Gastroesophageal sphincter (tissue), 3 donors: ENCODE results near the gene IREB2.

ENCODE experiments used
- EP300 ChIP-seq: sonication (generic); formaldehyde crosslinking; IDR thresholded peaks from one replicate; pipeline ENCODE4 v1.6.1; 2017; ENCODE audit warnings: antibody characterized with exemption, mild to moderate bottlenecking
- POLR2A ChIP-seq, 2 donors: fragments of 450-650 bp; IDR thresholded peaks; one replicate each; pipeline ENCODE4 v1.6.1; 2017; ENCODE audit warnings: antibody characterized with exemption in 2 of 2, mild to moderate bottlenecking in 2 of 2, moderate library complexity in 1 of 2
- POLR2AphosphoS5 ChIP-seq: sonication (generic); formaldehyde crosslinking; IDR thresholded peaks from one replicate; pipeline ENCODE4 v1.6.1; 2017; ENCODE audit warnings: antibody characterized with exemption
- TF ChIP-seq, protein P1 (sequence below), 4 experiments: fragments of 200-600 bp in 2 of 4; fragments of 450-650 bp in 2 of 4; sonication (generic) in 1 of 4; IDR thresholded peaks; one replicate each; pipeline ENCODE4 v1.5.1; 2017 to 2019; ENCODE audit warnings: antibody characterized with exemption in 4 of 4, mild to moderate bottlenecking in 2 of 4, moderate library complexity in 2 of 4

DNA sequence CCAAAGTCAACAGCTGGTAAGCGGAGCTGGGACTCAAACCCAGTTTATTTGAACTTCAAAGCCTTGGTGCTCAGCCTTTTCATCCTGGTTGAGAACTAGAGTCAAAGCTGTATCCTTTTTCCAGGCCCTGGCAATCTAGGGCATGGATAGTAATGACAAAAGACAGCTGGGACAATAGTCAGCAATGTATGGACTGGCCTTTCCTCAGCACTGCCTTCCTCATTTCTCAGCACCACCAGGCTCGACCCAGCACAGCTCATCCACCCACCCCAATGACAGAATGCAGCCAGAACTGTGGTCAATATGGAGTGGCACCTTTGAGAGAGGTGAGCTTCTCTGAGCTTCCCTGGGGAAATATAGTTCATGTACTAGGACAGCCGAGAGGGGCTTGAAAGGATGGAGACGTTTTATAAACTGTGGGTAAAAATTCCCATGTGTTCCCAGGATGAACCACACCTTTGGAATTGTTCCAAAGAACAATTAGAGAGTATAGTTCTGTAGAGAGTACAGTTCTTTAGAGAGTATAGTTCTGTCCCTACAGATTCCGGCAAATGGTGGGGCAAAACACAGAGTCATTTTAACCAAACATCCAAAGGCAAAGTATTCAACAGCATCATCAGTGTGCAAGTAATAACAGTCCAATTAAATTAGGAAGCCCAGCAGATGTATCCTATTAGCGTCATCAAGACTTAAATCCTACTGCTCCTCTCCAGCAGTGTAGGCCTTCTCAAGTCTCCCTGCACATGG is 30.2 kb upstream of the IREB2 start:
- TF ChIP-seq, protein P1, sequence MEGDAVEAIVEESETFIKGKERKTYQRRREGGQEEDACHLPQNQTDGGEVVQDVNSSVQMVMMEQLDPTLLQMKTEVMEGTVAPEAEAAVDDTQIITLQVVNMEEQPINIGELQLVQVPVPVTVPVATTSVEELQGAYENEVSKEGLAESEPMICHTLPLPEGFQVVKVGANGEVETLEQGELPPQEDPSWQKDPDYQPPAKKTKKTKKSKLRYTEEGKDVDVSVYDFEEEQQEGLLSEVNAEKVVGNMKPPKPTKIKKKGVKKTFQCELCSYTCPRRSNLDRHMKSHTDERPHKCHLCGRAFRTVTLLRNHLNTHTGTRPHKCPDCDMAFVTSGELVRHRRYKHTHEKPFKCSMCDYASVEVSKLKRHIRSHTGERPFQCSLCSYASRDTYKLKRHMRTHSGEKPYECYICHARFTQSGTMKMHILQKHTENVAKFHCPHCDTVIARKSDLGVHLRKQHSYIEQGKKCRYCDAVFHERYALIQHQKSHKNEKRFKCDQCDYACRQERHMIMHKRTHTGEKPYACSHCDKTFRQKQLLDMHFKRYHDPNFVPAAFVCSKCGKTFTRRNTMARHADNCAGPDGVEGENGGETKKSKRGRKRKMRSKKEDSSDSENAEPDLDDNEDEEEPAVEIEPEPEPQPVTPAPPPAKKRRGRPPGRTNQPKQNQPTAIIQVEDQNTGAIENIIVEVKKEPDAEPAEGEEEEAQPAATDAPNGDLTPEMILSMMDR (IDR thresholded peaks at IDR 0.05) = no peak
- TF ChIP-seq POLR2A (IDR thresholded peaks at IDR 0.05) = no peak
- no peak for TF ChIP-seq POLR2AphosphoS5
- TF ChIP-seq EP300 = no peak
